Thoracic aorta (tissue), 2 donors: ENCODE results near the gene MUC4. TPM values are rescaled to one million over a fixed set of nuclear protein-coding genes. Genes with fewer than 3 reads are reported as not detected.

Source experiments
- ATAC-seq: fragments of 150-250 bp; one replicate; pipeline ENCODE4 v1.8.0; 2017; ENCODE audit warnings: low read depth; ENCODE audit not compliant: insufficient number of reproducible peaks, low FRiP score
- DNase-seq: peaks from one replicate; pipeline ENCODE4 v3.0.0-alpha.2; 2020; ENCODE audit warnings: low spot score
- H3K27ac ChIP-seq, 2 donors: fragments of 200-600 bp; sonication (generic); 1 replicate in 1 of 2; 2 replicates in 1 of 2; pipeline ENCODE4 v1.5.1; 2016; ENCODE audit warnings: mild to moderate bottlenecking in 2 of 2, moderate library complexity in 2 of 2
- H3K27me3 ChIP-seq: fragments of 200-600 bp; sonication (generic); replicated peaks from 2 replicates; pipeline ENCODE4 v1.6.0; 2016; ENCODE audit warnings: mild to moderate bottlenecking; ENCODE audit not compliant: insufficient read depth
- H3K36me3 ChIP-seq: fragments of 200-600 bp; sonication (generic); one replicate; pipeline ENCODE4 v1.5.1; 2016
- H3K4me1 ChIP-seq, 2 donors: fragments of 200-600 bp; sonication (generic); 1 replicate in 1 of 2; 2 replicates in 1 of 2; pipeline versions ENCODE4 v1.5.1 to v1.6.0; 2016; ENCODE audit warnings: low read depth in 2 of 2, mild to moderate bottlenecking in 1 of 2; ENCODE audit not compliant: control insufficient read depth in 1 of 2
- H3K4me3 ChIP-seq: fragments of 200-600 bp; sonication (generic); 2 replicates; pipeline ENCODE4 v1.5.1; 2016; ENCODE audit warnings: mild to moderate bottlenecking
- H3K9me3 ChIP-seq: fragments of 200-600 bp; sonication (generic); 2 replicates; pipeline ENCODE4 v1.5.1; 2016
- total RNA-seq, 2 donors: library from RNA; depleted of rRNA; stranded (reverse); fragments of >200 nt; gene quantifications; one replicate each; pipeline versions ENCODE4 v1.1.0 to v1.2.3, GENCODE V29; 2016
- TF ChIP-seq, protein P1 (sequence below): fragments of 200-600 bp; sonication (generic); IDR thresholded peaks from one replicate; pipeline ENCODE4 v1.5.1; 2019; ENCODE audit warnings: antibody characterized with exemption

Gene MUC4
- total RNA-seq, 2 donors from 2014 or later, result not detected

- no peak for ATAC-seq
- DNase-seq, result no peak
- H3K27me3 ChIP-seq, result no peaks in the 10 kb centered on the region
These were observed 49.1 kb downstream of the MUC4 start for GRCh38 chr3:195762611-195763010.

GRCh38 chr3:195762249-195762585, 49.5 kb downstream of the MUC4 start:
- Histone ChIP-seq H3K9me3 (no peaks in the 10 kb centered on the region), H3K27ac (no peak overlapping the region), H3K27me3 (no peaks in the 10 kb centered on the region), H3K4me3 (no peak overlapping the region), H3K36me3 (no peaks in the 10 kb centered on the region), H3K4me1 (no peaks in the 10 kb centered on the region)
- TF ChIP-seq, protein P1, sequence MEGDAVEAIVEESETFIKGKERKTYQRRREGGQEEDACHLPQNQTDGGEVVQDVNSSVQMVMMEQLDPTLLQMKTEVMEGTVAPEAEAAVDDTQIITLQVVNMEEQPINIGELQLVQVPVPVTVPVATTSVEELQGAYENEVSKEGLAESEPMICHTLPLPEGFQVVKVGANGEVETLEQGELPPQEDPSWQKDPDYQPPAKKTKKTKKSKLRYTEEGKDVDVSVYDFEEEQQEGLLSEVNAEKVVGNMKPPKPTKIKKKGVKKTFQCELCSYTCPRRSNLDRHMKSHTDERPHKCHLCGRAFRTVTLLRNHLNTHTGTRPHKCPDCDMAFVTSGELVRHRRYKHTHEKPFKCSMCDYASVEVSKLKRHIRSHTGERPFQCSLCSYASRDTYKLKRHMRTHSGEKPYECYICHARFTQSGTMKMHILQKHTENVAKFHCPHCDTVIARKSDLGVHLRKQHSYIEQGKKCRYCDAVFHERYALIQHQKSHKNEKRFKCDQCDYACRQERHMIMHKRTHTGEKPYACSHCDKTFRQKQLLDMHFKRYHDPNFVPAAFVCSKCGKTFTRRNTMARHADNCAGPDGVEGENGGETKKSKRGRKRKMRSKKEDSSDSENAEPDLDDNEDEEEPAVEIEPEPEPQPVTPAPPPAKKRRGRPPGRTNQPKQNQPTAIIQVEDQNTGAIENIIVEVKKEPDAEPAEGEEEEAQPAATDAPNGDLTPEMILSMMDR, result no peak
- no peak for DNase-seq
- ATAC-seq, result no peak

More at GRCh38 chr3:195762611-195763010, 49.1 kb downstream of the MUC4 start:
- TF ChIP-seq, protein P1, result no peak
- no peak overlapping the region for H3K27ac ChIP-seq
- no peaks in the 10 kb centered on the region for H3K4me1 ChIP-seq
- no peaks in the 10 kb centered on the region for H3K9me3 ChIP-seq
- no peak overlapping the region for H3K4me3 ChIP-seq
- no peaks in the 10 kb centered on the region for H3K36me3 ChIP-seq

DNA sequence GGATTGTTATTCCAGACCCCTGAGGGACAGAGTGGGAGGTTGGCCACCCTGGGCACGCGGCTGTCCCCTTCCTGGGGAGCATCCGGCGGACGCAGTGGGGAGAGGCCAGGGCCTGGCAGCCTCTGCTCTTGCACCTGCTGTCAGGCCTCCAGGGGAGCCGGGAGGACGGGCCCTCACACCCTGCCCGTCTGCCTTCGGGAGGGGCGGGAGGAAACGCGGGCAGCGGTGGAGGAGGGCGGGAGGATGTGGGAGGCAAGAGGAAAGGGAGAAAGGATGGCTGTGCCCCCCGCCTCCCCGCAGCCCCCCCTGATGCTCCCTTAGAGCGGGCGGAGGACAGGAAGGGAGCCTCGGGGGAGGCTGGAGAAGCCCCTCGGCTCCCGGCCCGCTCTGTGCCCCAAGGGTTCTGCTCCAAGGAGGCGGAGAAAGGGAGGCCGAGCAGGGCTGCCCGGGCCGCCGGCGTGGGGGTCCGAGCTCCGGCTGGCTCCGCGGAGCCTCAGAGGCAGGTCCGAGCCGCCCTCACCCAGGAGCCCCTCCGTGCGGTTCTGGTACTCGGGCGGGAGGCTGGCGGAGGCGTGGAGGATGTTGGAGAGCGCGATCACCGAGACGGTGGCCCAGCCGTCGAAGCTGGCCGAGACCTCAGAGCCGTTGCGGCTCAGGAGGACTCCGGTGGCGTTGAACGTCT, 50.0 kb downstream of the MUC4 start:
- no peak for ATAC-seq
- Histone ChIP-seq H3K4me1 (no peaks in the 10 kb centered on the region), H3K9me3 (no peaks in the 10 kb centered on the region), H3K4me3 (no peak overlapping the region), H3K36me3 (no peaks in the 10 kb centered on the region), H3K27me3 (no peaks in the 10 kb centered on the region), H3K27ac (no peak overlapping the region)
- no peak for DNase-seq
- TF ChIP-seq, protein P1, result no peak

DNA sequence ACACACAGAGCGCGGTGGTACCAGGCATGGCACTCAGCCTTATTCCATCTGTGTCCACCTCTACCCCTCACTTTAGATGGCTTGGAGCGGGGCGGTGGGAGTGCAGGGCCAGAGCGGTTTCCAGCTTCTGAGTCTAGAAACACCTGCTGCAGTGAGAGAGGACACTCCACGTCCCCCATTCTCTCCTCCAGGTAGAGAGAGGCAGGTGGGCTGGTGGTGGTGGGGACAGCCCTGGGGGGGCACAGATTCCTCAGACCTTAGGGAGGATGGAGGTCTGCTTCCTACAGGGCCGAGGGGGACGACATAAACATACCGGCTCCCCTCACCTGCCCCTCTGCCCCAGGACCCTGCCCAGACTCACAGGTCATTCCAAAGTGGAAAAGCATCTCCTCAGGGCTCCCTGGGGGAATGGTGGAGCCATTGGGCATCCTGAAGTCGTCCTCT, 50.6 kb downstream of the MUC4 start:
- TF ChIP-seq, protein P1, result no peak
- no peak overlapping the region for H3K27ac ChIP-seq
- DNase-seq, result no peak

DNA sequence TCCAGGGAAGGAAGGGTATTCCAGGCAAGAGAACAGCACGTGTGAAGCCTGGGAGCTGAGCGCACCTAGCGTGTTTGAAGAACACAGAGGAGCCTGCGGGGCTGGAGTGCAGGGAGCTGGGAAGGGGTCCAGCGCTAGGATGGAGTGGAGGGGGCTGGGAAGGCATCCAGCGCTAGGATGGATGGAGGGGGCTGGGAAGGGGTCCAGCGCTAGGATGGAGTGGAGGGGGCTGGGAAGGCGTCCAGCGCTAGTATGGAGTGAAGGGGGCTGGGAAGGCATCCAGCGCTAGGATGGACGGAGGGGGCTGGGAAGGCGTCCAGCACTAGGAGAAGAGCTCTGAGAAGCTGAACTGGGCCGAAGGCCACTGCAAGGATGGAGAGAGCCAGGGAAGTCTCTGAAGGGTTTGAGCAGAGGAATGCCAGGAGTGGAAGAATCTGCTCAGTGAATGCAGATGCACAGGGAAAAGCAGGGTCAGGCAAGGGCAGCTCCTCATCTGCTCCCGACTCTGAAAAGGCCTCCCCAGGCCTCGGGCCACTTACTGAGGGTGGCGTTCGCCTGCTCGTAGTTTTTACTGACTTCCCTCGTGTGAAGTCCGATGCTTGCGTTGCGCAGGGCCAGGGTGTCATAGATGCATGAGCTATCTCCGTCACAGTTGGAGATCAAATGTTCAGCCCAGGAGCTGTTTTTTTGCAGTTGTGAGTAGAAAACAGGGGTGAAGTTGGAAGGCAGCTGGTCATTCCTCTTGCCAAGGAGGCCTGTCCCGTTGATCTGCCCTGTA, 51.2 kb downstream of the MUC4 start:
- H3K36me3 ChIP-seq, result no peaks in the 10 kb centered on the region
- H3K9me3 ChIP-seq, result no peaks in the 10 kb centered on the region
- TF ChIP-seq, protein P1, result no peak
- no peaks in the 10 kb centered on the region for H3K4me1 ChIP-seq
- H3K27me3 ChIP-seq, result no peaks in the 10 kb centered on the region
- ATAC-seq (no peak), DNase-seq (no peak)
- no peak overlapping the region for H3K4me3 ChIP-seq
- no peak overlapping the region for H3K27ac ChIP-seq

More for the DNA sequence above, 50.6 kb downstream of the MUC4 start:
- Histone ChIP-seq H3K4me3 (no peak overlapping the region), H3K4me1 (no peaks in the 10 kb centered on the region), H3K9me3 (no peaks in the 10 kb centered on the region), H3K27me3 (no peaks in the 10 kb centered on the region), H3K36me3 (no peaks in the 10 kb centered on the region)
- no peak for ATAC-seq
